ENCODE measurements around the gene DUS3L.

DUS3L gene

DNA sequence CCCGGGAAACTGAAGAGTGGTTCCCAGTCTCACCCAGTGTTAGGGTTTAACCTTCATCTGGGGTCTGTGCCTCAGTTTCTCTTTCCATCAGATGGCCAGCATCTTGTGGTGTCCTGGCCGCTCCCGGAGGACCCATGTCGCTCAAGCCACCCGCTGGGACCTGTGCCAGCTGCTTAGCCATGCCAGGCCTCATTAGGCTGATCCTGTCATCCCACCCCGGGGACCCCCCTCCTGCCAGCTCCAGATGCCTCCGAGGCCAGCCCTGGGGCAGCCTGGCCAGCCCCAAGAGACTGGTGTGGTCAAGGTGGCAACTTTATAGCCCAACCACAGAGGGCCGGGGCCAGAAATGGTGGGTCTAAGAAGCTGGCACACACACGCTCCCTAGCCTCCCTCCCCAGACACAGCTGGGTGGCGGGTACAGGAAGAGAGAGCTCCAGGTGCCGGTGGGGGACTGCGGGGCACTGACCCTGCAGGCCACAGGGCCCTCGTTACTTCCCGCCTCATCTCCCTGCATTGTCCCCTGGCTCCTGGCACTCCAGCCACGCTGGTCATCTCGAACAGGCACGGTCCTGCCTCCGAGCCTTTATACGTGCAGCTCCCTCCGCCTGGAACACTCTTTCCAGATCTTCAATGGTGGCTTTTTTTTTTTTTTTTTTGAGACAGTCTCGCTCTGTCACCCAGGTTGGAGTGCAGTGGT, 17.3 kb upstream of the DUS3L start:
- peaks cover 10% of the 10 kb centered on the region for H3K27me3 Mint-ChIP-seq
- H3K4me3 Mint-ChIP-seq, result no peak overlapping the region
- DNase-seq, result no peak
- peaks cover 13% of the 10 kb centered on the region for H3K4me1 Mint-ChIP-seq (ENCODE audit: low read depth)
- no peak overlapping the region for H3K27ac Mint-ChIP-seq
- no peaks in the 10 kb centered on the region for H3K36me3 Mint-ChIP-seq (ENCODE audit: low read depth)
- H3K9me3 Mint-ChIP-seq, result no peaks in the 10 kb centered on the region

GRCh38 chr19:5806905-5807304, 15.9 kb upstream of the DUS3L start:
- DNase-seq, result no peak
- no peaks in the 10 kb centered on the region for H3K9me3 Mint-ChIP-seq
- H3K36me3 Mint-ChIP-seq (ENCODE audit: low read depth), result no peaks in the 10 kb centered on the region
- no peak overlapping the region for H3K4me3 Mint-ChIP-seq
- no peak overlapping the region for H3K27ac Mint-ChIP-seq
- H3K4me1 Mint-ChIP-seq (ENCODE audit: low read depth), result peaks cover 23% of the 10 kb centered on the region
- H3K27me3 Mint-ChIP-seq, result peaks cover 16% of the 10 kb centered on the region

DNA sequence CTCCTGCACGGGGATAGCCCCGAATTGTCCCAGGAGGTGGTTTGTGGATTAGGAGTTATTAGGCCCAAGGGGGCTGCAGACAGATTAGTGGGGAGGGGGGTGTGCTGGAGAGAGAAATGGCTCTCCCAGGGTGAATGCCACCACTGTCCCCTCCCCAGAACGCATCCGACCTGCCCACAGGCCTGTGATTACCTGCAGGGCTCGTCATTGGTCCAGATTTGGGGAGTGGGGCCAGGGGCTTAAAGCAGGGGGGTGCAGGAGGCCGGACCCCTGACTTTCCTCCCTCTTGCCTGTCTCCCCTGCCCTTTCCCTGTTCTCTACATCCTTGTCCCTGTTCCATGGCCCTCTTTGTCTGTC, 15.1 kb upstream of the DUS3L start:
- H3K27ac Mint-ChIP-seq, result no peak overlapping the region
- H3K4me3 Mint-ChIP-seq, result no peak overlapping the region
- no peak for DNase-seq
- peaks cover 21% of the 10 kb centered on the region for H3K27me3 Mint-ChIP-seq
- no peaks in the 10 kb centered on the region for H3K36me3 Mint-ChIP-seq (ENCODE audit: low read depth)
- peaks cover 24% of the 10 kb centered on the region for H3K4me1 Mint-ChIP-seq (ENCODE audit: low read depth)
- no peaks in the 10 kb centered on the region for H3K9me3 Mint-ChIP-seq

DNA sequence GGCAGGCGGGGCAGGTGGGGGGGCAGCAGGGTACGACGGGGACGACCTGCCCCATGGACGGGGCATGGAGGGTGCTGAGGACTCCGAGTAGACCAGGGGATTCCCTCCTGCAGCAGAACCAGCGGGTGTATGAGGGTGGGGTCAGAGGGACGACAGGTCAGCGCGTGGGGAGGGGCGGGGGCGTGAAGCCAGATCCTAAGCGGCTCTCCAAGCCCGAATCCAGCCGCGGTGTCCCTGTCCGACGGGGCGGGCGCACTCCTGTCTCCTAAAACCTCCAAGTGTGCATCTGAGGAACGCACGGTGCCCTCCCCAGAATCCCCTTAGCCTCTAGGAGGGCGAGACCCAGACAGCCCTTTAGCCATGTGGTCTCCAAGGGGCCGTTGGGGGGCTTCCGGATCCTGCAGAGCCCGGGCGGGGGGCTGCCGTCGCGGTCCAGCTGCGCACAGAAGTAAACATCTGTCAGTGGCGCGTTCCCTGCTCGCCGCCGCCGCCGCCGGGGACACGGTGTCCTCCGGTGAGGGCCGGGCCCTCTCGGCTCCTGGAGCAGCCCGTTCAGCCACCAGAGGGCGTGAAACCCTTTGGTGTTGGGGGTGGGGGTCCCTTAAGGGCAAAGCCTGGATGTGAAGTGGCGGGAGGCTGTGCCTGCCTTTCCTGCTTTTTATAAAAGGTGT, 14.6 kb upstream of the DUS3L start:
- peak; percentile 75 for DNase-seq
- H3K36me3 Mint-ChIP-seq (ENCODE audit: low read depth), result no peaks in the 10 kb centered on the region
- no peaks in the 10 kb centered on the region for H3K9me3 Mint-ChIP-seq
- H3K4me3 Mint-ChIP-seq, result peak overlapping the region; percentile 64
- H3K4me1 Mint-ChIP-seq (ENCODE audit: low read depth), result peaks cover 24% of the 10 kb centered on the region
- H3K27me3 Mint-ChIP-seq, result peaks cover 26% of the 10 kb centered on the region
- peak overlapping the region; percentile 37 for H3K27ac Mint-ChIP-seq

- Mint-ChIP-seq H3K4me1 (ENCODE audit: low read depth) (peaks cover 24% of the 10 kb centered on the region), H3K4me3 (peak within 1 kb of the TSS; percentile 70), H3K27me3 (peaks cover 28% of the 10 kb centered on the region), H3K36me3 (ENCODE audit: low read depth) (no peaks in the 10 kb centered on the region), H3K27ac (peak within 1 kb of the TSS; percentile 71), H3K9me3 (no peaks in the 10 kb centered on the region)
- peak; percentile 68 for DNase-seq
These were observed 13.8 kb upstream of the DUS3L start, which contains the start of gene NRTN for GRCh38 chr19:5804516-5805461. Gene NRTN, plus strand, starts transcription at chr19:5805067. Its CDS starts 19,099 bp downstream, at chr19:5824166.

- peak; percentile 98 for DNase-seq
- H3K4me1 Mint-ChIP-seq (ENCODE audit: low read depth), result peaks cover 26% of the 10 kb centered on the region
- no peaks in the 10 kb centered on the region for H3K36me3 Mint-ChIP-seq (ENCODE audit: low read depth)
- H3K27ac Mint-ChIP-seq, result peak overlapping the region; percentile 71
- H3K9me3 Mint-ChIP-seq, result no peaks in the 10 kb centered on the region
- H3K27me3 Mint-ChIP-seq, result peaks cover 34% of the 10 kb centered on the region
- peak overlapping the region; percentile 70 for H3K4me3 Mint-ChIP-seq
These were observed 13.0 kb upstream of the DUS3L start for GRCh38 chr19:5803752-5804515.

GRCh38 chr19:5803441-5803751, 12.4 kb upstream of the DUS3L start:
- Mint-ChIP-seq H3K4me1 (ENCODE audit: low read depth) (peaks cover 26% of the 10 kb centered on the region), H3K9me3 (no peaks in the 10 kb centered on the region), H3K27ac (peak overlapping the region; percentile 57), H3K36me3 (ENCODE audit: low read depth) (no peaks in the 10 kb centered on the region), H3K4me3 (peak overlapping the region; percentile 70), H3K27me3 (peaks cover 37% of the 10 kb centered on the region)
- no peak for DNase-seq

GRCh38 chr19:5801796-5802619, 11.0 kb upstream of the DUS3L start:
- no peak for DNase-seq
- H3K27ac Mint-ChIP-seq, result peak overlapping the region; percentile 32
- no peak overlapping the region for H3K4me3 Mint-ChIP-seq
- no peaks in the 10 kb centered on the region for H3K9me3 Mint-ChIP-seq
- H3K4me1 Mint-ChIP-seq (ENCODE audit: low read depth), result peaks cover 26% of the 10 kb centered on the region
- H3K36me3 Mint-ChIP-seq (ENCODE audit: low read depth), result no peaks in the 10 kb centered on the region
- peaks cover 37% of the 10 kb centered on the region for H3K27me3 Mint-ChIP-seq

DNA sequence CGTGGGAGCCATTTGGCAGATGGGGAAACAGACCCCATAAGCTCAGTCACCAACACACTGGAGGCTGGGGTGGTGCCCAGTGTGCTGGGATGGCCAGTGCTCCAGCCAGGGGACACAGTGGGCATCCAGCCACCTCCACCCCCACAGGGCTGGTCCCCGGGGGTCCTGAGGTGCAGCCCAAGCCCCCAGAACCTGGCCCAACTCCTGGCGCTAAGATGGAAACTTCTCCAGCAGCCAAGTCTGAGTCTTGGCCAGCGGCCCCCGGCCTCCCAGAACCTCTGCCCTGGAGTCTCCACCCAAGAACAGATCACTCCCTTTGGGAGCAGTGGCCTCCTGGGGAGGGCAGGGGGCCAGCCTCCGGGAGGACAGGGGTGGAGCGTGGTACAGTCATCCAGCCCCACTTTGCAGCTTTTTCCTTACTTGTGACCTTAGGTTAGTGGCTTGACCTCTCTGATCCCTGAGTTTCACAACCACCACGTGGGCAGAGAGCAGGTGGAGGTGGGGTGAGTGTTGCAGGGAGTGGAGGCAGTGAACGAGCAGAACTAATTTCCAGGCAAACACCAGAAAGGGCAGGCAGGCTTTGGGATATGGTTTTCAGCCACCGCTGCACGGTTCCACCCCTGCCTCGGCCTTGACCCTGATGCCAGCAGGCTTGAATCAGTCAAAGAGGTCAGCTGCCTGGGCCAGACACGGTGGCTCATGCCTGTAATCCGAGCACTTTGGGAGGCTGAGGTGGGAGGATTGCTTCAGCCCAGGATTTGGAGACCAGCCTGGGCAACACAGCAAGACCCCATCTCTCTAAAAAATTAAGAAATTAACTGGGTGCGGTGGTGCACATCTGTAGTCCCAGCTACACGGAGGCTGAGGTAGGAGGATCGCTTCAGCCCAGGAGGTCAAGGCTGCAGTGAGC, 9.7 kb upstream of the DUS3L start:
- Mint-ChIP-seq H3K27me3 (peaks cover 37% of the 10 kb centered on the region), H3K36me3 (ENCODE audit: low read depth) (no peaks in the 10 kb centered on the region), H3K4me3 (no peak overlapping the region), H3K4me1 (ENCODE audit: low read depth) (peaks cover 26% of the 10 kb centered on the region), H3K27ac (no peak overlapping the region), H3K9me3 (no peaks in the 10 kb centered on the region)
- DNase-seq, result no peak

GRCh38 chr19:5799247-5800241, 8.6 kb upstream of the DUS3L start:
- no peaks in the 10 kb centered on the region for H3K36me3 Mint-ChIP-seq (ENCODE audit: low read depth)
- peaks cover 32% of the 10 kb centered on the region for H3K27me3 Mint-ChIP-seq
- H3K4me1 Mint-ChIP-seq (ENCODE audit: low read depth), result peaks cover 25% of the 10 kb centered on the region
- no peak for DNase-seq
- H3K9me3 Mint-ChIP-seq, result no peaks in the 10 kb centered on the region
- H3K27ac Mint-ChIP-seq, result no peak overlapping the region
- no peak overlapping the region for H3K4me3 Mint-ChIP-seq

- Mint-ChIP-seq H3K9me3 (no peaks in the 10 kb centered on the region), H3K27ac (no peak overlapping the region), H3K36me3 (ENCODE audit: low read depth) (no peaks in the 10 kb centered on the region), H3K4me1 (ENCODE audit: low read depth) (peaks cover 13% of the 10 kb centered on the region), H3K4me3 (no peak overlapping the region), H3K27me3 (peaks cover 27% of the 10 kb centered on the region)
- DNase-seq, result no peak
These were observed 7.3 kb upstream of the DUS3L start for GRCh38 chr19:5798244-5798643.

GRCh38 chr19:5795382-5795919, 4.5 kb upstream of the DUS3L start:
- Mint-ChIP-seq H3K36me3 (ENCODE audit: low read depth) (peaks cover 6% of the 10 kb centered on the region), H3K9me3 (no peaks in the 10 kb centered on the region), H3K4me3 (no peak overlapping the region), H3K27ac (no peak overlapping the region), H3K4me1 (ENCODE audit: low read depth) (peaks cover 6% of the 10 kb centered on the region), H3K27me3 (peaks cover 9% of the 10 kb centered on the region)
- no peak for DNase-seq

Data from activated T-cell treated with anti-CD3 and anti-CD28 coated beads, Interleukin-2, amount 50 U/mL, for 24 hours (primary cell).